ENCODE data around the gene PPP2R2C. TPM values are rescaled to one million over a fixed set of nuclear protein-coding genes. Genes with fewer than 3 reads are reported as not detected.

Gene PPP2R2C
- total RNA-seq, 2 experiments from 2014 or later, result not detected

DNA sequence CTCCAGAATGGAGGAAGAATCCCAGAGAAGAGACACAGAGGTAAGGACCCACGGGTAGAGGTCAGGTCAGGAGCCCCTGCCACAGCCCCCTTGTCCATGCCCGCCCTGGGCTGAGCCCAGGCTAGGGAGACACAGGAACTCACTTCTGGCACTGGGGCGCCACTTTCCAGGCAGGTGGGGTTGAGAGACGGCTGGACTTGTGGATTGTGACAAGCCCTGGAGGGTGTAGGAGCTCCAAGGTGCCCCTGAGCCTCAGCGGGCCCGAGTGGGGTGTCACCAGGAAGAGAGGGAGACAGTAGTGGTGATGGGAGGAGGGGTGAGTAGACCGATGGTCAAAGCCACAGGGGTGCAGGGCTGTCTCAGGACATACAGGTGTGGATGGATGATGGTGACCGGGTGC is 143.9 kb downstream of the PPP2R2C start:
- no peaks in the 10 kb centered on the region for H3K9me2 ChIP-seq (ENCODE audit: insufficient read depth, low read length)
- H3K4me1 ChIP-seq (ENCODE audit: insufficient read depth, low read length, poor library complexity, severe bottlenecking), result no peaks in the 10 kb centered on the region
- H3K4me3 ChIP-seq (ENCODE audit: low read depth, low read length, poor library complexity, severe bottlenecking), result no peak overlapping the region
- H3K36me3 ChIP-seq (ENCODE audit: insufficient read depth, low read length), result no peaks in the 10 kb centered on the region
- BruUV-seq (replicated peaks), result no TSS peak
- no peak for DNase-seq (ENCODE audit: low spot score)
- H4K20me1 ChIP-seq (ENCODE audit: insufficient read depth, low read length), result no peaks in the 10 kb centered on the region
- H2AFZ ChIP-seq (ENCODE audit: low read length), result no peak overlapping the region
- CTCF ChIA-PET (ENCODE audit: unreplicated experiment), result interaction anchor here (0.6 to 1.8 kb wide), 3 partner anchors 47 to 69 kb away, joined by 3 to 12 read pairs (median 6); no protein-coding TSS in a partner anchor
- H3K9me3 ChIP-seq (ENCODE audit: low read length), result 0 out of 2 replicates have a peak, but pooled peaks cover 6% of the 10 kb centered on the region
- POLR2A ChIA-PET, result no interaction called here
- no peak overlapping the region for H3K4me2 ChIP-seq (ENCODE audit: low read length)
- H3K27ac ChIP-seq (ENCODE audit: low read depth, low read length, poor library complexity, severe bottlenecking), result no peak overlapping the region
- intact Hi-C loops (cut with micrococcal nuclease; ENCODE audit: unreplicated experiment), result loop anchor here (5.0 kb wide), 2 partner anchors 196 to 331 kb away; no protein-coding TSS in a partner anchor
- no peak for TF ChIP-seq EZH2phosphoT487 (IDR thresholded peaks at IDR 0.05; ENCODE audit: borderline replicate concordance, low read depth, low read length)
- TF ChIP-seq, protein P1, sequence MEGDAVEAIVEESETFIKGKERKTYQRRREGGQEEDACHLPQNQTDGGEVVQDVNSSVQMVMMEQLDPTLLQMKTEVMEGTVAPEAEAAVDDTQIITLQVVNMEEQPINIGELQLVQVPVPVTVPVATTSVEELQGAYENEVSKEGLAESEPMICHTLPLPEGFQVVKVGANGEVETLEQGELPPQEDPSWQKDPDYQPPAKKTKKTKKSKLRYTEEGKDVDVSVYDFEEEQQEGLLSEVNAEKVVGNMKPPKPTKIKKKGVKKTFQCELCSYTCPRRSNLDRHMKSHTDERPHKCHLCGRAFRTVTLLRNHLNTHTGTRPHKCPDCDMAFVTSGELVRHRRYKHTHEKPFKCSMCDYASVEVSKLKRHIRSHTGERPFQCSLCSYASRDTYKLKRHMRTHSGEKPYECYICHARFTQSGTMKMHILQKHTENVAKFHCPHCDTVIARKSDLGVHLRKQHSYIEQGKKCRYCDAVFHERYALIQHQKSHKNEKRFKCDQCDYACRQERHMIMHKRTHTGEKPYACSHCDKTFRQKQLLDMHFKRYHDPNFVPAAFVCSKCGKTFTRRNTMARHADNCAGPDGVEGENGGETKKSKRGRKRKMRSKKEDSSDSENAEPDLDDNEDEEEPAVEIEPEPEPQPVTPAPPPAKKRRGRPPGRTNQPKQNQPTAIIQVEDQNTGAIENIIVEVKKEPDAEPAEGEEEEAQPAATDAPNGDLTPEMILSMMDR (conservative IDR thresholded peaks at IDR 0.05; ENCODE audit: low read length), result no peak
- no peaks in the 10 kb centered on the region for H3K79me2 ChIP-seq (ENCODE audit: insufficient read depth, low read depth, low read length)

DNA sequence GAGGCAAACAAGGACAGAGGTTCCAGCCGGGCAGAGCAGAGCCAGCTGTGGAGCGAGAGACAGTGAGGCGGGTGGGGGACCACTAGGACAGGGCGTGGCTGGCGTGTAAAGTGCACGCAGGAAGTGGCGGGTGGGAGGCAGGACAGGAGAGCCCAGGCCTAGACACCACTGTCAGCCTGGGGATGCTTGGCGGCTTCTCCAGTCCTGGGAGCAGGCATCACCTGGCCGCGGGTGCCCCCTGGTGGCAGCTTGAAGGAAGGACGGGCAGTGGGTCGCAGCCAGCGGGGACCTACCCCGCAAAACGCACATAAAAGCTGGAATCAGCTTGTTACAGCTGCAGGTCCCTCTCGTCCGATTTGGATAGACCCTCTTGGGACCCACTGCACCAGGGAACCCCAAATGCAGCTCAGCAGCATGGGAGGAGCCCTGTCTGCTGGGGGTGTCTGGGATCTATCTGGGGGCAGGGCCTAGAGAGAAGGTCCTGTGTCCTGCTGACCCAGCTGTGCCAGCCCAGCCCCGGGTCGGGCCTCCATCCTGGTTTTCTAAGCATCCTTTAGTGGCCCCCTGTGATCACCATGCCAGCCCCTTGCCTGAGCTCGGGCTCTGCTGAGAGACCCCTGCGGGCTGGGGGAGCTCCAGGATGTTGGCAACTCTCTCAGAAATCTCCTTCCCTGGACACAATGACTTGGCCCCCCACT is 145.0 kb downstream of the PPP2R2C start:
- H3K9me2 ChIP-seq (ENCODE audit: insufficient read depth, low read length), result no peaks in the 10 kb centered on the region
- no peaks in the 10 kb centered on the region for H4K20me1 ChIP-seq (ENCODE audit: insufficient read depth, low read length)
- H3K79me2 ChIP-seq (ENCODE audit: insufficient read depth, low read depth, low read length), result no peaks in the 10 kb centered on the region
- no peak overlapping the region for H3K4me3 ChIP-seq (ENCODE audit: low read depth, low read length, poor library complexity, severe bottlenecking)
- intact Hi-C loops (cut with micrococcal nuclease; ENCODE audit: unreplicated experiment), result loop anchor here (1.0 to 5.0 kb wide), 4 partner anchors 63 to 330 kb away; no protein-coding TSS in a partner anchor
- TF ChIP-seq, protein P1 (conservative IDR thresholded peaks at IDR 0.05; ENCODE audit: low read length), result peak; percentile 83
- no peak for TF ChIP-seq EZH2phosphoT487 (IDR thresholded peaks at IDR 0.05; ENCODE audit: borderline replicate concordance, low read depth, low read length)
- H3K36me3 ChIP-seq (ENCODE audit: insufficient read depth, low read length), result no peaks in the 10 kb centered on the region
- ChIA-PET CTCF (ENCODE audit: unreplicated experiment) (interaction anchor here (0.6 to 1.8 kb wide), 5 partner anchors 46 to 77 kb away, joined by 3 to 12 read pairs (median 6); no protein-coding TSS in a partner anchor), POLR2A (interaction anchor here (0.5 kb wide), 1 partner anchor 68 kb away, joined by 4 read pairs; no protein-coding TSS in a partner anchor)
- H3K4me2 ChIP-seq (ENCODE audit: low read length), result no peak overlapping the region
- BruUV-seq (replicated peaks), result no TSS peak
- DNase-seq (ENCODE audit: low spot score), result peak; percentile 78
- H2AFZ ChIP-seq (ENCODE audit: low read length), result no peak overlapping the region
- 0 out of 2 replicates have a peak, but pooled peaks cover 6% of the 10 kb centered on the region for H3K9me3 ChIP-seq (ENCODE audit: low read length)
- peaks cover 8% of the 10 kb centered on the region for H3K4me1 ChIP-seq (ENCODE audit: insufficient read depth, low read length, poor library complexity, severe bottlenecking)
- no peak overlapping the region for H3K27ac ChIP-seq (ENCODE audit: low read depth, low read length, poor library complexity, severe bottlenecking)

Measured in OCI-LY7 (cell line).